Uterus (tissue), 2 donors: ENCODE data around the gene VSIG8.

Experiments used
- POLR2A ChIP-seq, 2 donors: fragments of 450-650 bp; IDR thresholded peaks; one replicate each; pipeline ENCODE4 v1.6.1; 2016; ENCODE audit warnings: antibody characterized with exemption in 2 of 2, mild to moderate bottlenecking in 1 of 2, moderate library complexity in 1 of 2
- TF ChIP-seq, protein P1 (sequence below), 4 experiments: fragments of 200-600 bp in 2 of 4; fragments of 450-650 bp in 2 of 4; sonication (generic) in 2 of 4; IDR thresholded peaks; one replicate each; pipeline ENCODE4 v1.5.1; 2016 to 2019; ENCODE audit warnings: antibody characterized with exemption in 4 of 4, mild to moderate bottlenecking in 2 of 4, moderate library complexity in 1 of 4

DNA sequence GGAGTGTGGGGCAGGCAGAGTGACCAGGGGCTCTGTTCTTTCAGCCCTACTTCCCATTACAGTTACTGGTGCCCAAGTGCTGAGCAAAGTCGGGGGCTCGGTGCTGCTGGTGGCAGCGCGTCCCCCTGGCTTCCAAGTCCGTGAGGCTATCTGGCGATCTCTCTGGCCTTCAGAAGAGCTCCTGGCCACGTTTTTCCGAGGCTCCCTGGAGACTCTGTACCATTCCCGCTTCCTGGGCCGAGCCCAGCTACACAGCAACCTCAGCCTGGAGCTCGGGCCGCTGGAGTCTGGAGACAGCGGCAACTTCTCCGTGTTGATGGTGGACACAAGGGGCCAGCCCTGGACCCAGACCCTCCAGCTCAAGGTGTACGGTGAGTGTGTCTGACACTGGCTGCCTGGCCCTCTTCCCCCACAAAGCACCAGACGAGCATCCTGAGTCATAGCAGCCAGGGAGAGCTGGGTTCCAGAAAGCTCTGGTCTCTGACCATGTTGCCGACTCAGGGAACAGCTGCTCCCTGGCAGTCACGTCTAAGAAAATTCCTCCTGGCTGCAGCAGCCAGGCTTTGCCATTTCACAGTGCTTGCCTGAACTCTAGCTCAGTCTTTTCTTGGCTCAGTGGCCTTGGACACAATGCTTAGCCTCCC is 32.5 kb downstream of the VSIG8 start:
- TF ChIP-seq, protein P1, sequence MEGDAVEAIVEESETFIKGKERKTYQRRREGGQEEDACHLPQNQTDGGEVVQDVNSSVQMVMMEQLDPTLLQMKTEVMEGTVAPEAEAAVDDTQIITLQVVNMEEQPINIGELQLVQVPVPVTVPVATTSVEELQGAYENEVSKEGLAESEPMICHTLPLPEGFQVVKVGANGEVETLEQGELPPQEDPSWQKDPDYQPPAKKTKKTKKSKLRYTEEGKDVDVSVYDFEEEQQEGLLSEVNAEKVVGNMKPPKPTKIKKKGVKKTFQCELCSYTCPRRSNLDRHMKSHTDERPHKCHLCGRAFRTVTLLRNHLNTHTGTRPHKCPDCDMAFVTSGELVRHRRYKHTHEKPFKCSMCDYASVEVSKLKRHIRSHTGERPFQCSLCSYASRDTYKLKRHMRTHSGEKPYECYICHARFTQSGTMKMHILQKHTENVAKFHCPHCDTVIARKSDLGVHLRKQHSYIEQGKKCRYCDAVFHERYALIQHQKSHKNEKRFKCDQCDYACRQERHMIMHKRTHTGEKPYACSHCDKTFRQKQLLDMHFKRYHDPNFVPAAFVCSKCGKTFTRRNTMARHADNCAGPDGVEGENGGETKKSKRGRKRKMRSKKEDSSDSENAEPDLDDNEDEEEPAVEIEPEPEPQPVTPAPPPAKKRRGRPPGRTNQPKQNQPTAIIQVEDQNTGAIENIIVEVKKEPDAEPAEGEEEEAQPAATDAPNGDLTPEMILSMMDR (IDR thresholded peaks at IDR 0.05), result no peak
- no peak for TF ChIP-seq POLR2A (IDR thresholded peaks at IDR 0.05)
